Keratinocyte (primary cell): ENCODE results near the gene AP1S3.

Source experiments
- EZH2 ChIP-seq: IDR thresholded peaks from one replicate; pipeline ENCODE4 v1.6.1; 2012; ENCODE audit warnings: inconsistent platforms, mild to moderate bottlenecking, low read length, moderate library complexity
- TF ChIP-seq, protein P1 (sequence below), 3 experiments: IDR thresholded peaks in 1 of 3; conservative IDR thresholded peaks in 1 of 3; optimal IDR thresholded peaks in 1 of 3; 2 replicates in 2 of 3; 3 replicates in 1 of 3; pipeline versions ENCODE3 to v1.5.1; 2011; ENCODE audit warnings: low read length in 3 of 3, mild to moderate bottlenecking in 3 of 3, moderate library complexity in 2 of 3, control low read depth in 1 of 3, inconsistent platforms in 1 of 3; ENCODE audit not compliant: insufficient read depth in 2 of 3; ENCODE audit errors: extremely low read depth in 1 of 3

DNA sequence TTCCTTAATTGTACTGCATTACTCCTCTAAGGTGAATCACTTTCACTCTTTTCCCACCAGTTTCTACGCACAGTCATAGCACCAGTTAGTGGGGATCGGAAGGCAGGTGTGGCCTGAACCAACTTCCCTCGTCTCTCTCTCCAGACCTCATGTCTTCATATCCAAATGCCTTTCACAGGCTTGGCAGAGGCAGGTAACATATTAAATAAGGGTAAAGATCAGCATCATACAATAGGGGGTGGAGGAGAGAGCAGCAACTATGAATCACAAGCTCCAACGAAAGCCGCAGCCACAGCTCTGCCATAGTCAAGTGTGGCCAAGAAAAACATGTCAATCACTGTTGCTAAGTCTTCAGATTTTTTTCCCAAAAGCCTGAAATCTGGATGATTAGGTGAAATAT is 40.3 kb downstream of the AP1S3 start:
- TF ChIP-seq, protein P1, sequence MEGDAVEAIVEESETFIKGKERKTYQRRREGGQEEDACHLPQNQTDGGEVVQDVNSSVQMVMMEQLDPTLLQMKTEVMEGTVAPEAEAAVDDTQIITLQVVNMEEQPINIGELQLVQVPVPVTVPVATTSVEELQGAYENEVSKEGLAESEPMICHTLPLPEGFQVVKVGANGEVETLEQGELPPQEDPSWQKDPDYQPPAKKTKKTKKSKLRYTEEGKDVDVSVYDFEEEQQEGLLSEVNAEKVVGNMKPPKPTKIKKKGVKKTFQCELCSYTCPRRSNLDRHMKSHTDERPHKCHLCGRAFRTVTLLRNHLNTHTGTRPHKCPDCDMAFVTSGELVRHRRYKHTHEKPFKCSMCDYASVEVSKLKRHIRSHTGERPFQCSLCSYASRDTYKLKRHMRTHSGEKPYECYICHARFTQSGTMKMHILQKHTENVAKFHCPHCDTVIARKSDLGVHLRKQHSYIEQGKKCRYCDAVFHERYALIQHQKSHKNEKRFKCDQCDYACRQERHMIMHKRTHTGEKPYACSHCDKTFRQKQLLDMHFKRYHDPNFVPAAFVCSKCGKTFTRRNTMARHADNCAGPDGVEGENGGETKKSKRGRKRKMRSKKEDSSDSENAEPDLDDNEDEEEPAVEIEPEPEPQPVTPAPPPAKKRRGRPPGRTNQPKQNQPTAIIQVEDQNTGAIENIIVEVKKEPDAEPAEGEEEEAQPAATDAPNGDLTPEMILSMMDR (optimal IDR thresholded peaks at IDR 0.05 in 1 of 3, IDR thresholded peaks at IDR 0.05 in 1 of 3, conservative IDR thresholded peaks at IDR 0.05 in 1 of 3; ENCODE audit: extremely low read depth in 1 of 3, insufficient read depth in 2 of 3, low read length in 3 of 3): no peak
- TF ChIP-seq EZH2: no peak
